Neuronal stem cell (in vitro differentiated cells): ENCODE results near the gene SORD. TPM values are rescaled to one million over a fixed set of nuclear protein-coding genes. Genes with fewer than 3 reads are reported as not detected.
A peak's percentile ranks its signal among the peaks of the same experiment; 100 is the strongest.
"Not testable (repeated sequence)": the region's sequence is repeated elsewhere in the genome, so short reads cannot be mapped to it uniquely, and the experiment has no call there.

Experiments
- DNase-seq: peaks from one replicate; pipeline ENCODE4 v3.0.0-alpha.2; 2013; ENCODE audit warnings: low spot score
- H2AFZ ChIP-seq: one replicate; pipeline ENCODE4 v1.6.1; 2013; ENCODE audit warnings: mild to moderate bottlenecking, low read length, inconsistent platforms
- H2AK5ac ChIP-seq: 2 replicates; pipeline ENCODE4 v1.6.1; 2013; ENCODE audit warnings: low read depth, mild to moderate bottlenecking, inconsistent platforms, low read length, moderate library complexity, mixed read lengths
- H2BK120ac ChIP-seq: 2 replicates; pipeline ENCODE4 v1.6.1; 2013; ENCODE audit warnings: low read depth, mild to moderate bottlenecking, inconsistent platforms, low read length, moderate library complexity, mixed read lengths
- H2BK12ac ChIP-seq: one replicate; pipeline ENCODE4 v1.6.1; 2013; ENCODE audit warnings: low read length, inconsistent platforms
- H2BK15ac ChIP-seq: 2 replicates; pipeline ENCODE4 v1.6.1; 2013; ENCODE audit warnings: mild to moderate bottlenecking, low read length, inconsistent platforms, mixed read lengths
- H2BK5ac ChIP-seq: one replicate; pipeline ENCODE4 v1.6.1; 2013; ENCODE audit warnings: inconsistent platforms, mild to moderate bottlenecking, low read length, moderate library complexity
- H3K14ac ChIP-seq: one replicate; pipeline ENCODE4 v1.6.1; 2013; ENCODE audit warnings: low read length, inconsistent platforms
- H3K18ac ChIP-seq: 2 replicates; pipeline ENCODE4 v1.6.1; 2013; ENCODE audit warnings: low read length, inconsistent platforms
- H3K23ac ChIP-seq: 2 replicates; pipeline ENCODE4 v1.6.1; 2013; ENCODE audit warnings: low read depth, mild to moderate bottlenecking, mixed read lengths, low read length, inconsistent platforms; ENCODE audit not compliant: poor library complexity
- H3K27ac ChIP-seq: replicated peaks from 3 replicates; pipeline ENCODE4 v1.5.1; 2013; ENCODE audit warnings: low read length, inconsistent platforms
- H3K27me3 ChIP-seq, 3 experiments: 2 replicates each; pipeline ENCODE4 v1.6.1; 2013; ENCODE audit warnings: low read length in 3 of 3, mild to moderate bottlenecking in 2 of 3, inconsistent platforms in 1 of 3, low read depth in 1 of 3, mixed read lengths in 1 of 3, moderate library complexity in 1 of 3; ENCODE audit not compliant: control insufficient read depth in 3 of 3, insufficient read depth in 3 of 3
- H3K36me3 ChIP-seq, 2 donors: replicated peaks in 1 of 2; 2 replicates each; pipeline ENCODE4 v1.6.1; 2013; ENCODE audit warnings: low read length in 2 of 2; ENCODE audit not compliant: control insufficient read depth in 2 of 2, insufficient read depth in 2 of 2
- H3K4ac ChIP-seq: 2 replicates; pipeline ENCODE4 v1.6.1; 2013; ENCODE audit warnings: inconsistent platforms, mild to moderate bottlenecking, low read length, moderate library complexity
- H3K4me1 ChIP-seq, 2 donors: 1 replicate in 1 of 2; 2 replicates in 1 of 2; pipeline ENCODE4 v1.6.1; 2013; ENCODE audit warnings: low read length in 2 of 2, low read depth in 1 of 2; ENCODE audit not compliant: control insufficient read depth in 2 of 2, insufficient read depth in 1 of 2
- H3K4me2 ChIP-seq: one replicate; pipeline ENCODE4 v1.6.1; 2013; ENCODE audit warnings: mild to moderate bottlenecking, low read length, inconsistent platforms; ENCODE audit not compliant: insufficient read depth, poor library complexity, severe bottlenecking
- H3K4me3 ChIP-seq, 2 donors: 2 replicates each; pipeline ENCODE4 v1.5.1; 2013; ENCODE audit warnings: low read length in 2 of 2, mild to moderate bottlenecking in 2 of 2, inconsistent platforms in 1 of 2, moderate library complexity in 1 of 2
- H3K79me1 ChIP-seq: one replicate; pipeline ENCODE4 v1.6.1; 2013; ENCODE audit warnings: low read depth, mild to moderate bottlenecking, inconsistent platforms, low read length, moderate library complexity
- H3K9ac ChIP-seq: one replicate; pipeline ENCODE4 v1.6.1; 2013; ENCODE audit warnings: mild to moderate bottlenecking, low read depth, low read length, inconsistent platforms; ENCODE audit not compliant: poor library complexity
- H3K9me3 ChIP-seq, 2 donors: replicated peaks in 1 of 2; 2 replicates each; pipeline versions ENCODE3 to v1.6.1; 2013; ENCODE audit warnings: low read length in 2 of 2, mild to moderate bottlenecking in 2 of 2, inconsistent platforms in 1 of 2, low read depth in 1 of 2, mixed read lengths in 1 of 2, moderate library complexity in 1 of 2; ENCODE audit not compliant: control insufficient read depth in 2 of 2, insufficient read depth in 1 of 2
- H4K8ac ChIP-seq: one replicate; pipeline ENCODE4 v1.6.1; 2013; ENCODE audit warnings: low read depth, mild to moderate bottlenecking, inconsistent platforms, low read length, moderate library complexity
- H4K91ac ChIP-seq: one replicate; pipeline ENCODE4 v1.6.1; 2013; ENCODE audit warnings: low read length, low read depth, mild to moderate bottlenecking, inconsistent platforms; ENCODE audit not compliant: poor library complexity
- WGBS, 2 donors: extraction: QIAGEN DNeasy Blood & Tissue Kit; methylation state at CpG; one replicate each; pipeline ENCODE4 v1.1.7; 2013; ENCODE audit warnings: missing lambda C conversion rate in 2 of 2, mixed read lengths in 1 of 2; ENCODE audit not compliant: insufficient read length in 2 of 2, insufficient replicate concordance in 1 of 2; ENCODE audit errors: extremely low coverage in 2 of 2; 5-methylcytosine and 5-hydroxymethylcytosine counted together
- polyA plus RNA-seq, 2 experiments: library from polyadenylated mRNA; stranded (reverse); fragments of 200-250 nt; gene quantifications; one replicate each; pipeline ENCODE4 v1.2.3, GENCODE V29; 2013

Gene SORD
- polyA plus RNA-seq (2013, experiment 1 of 2), result 20.0 TPM
- 19.6 TPM for polyA plus RNA-seq (2013, experiment 2 of 2)

- H3K14ac ChIP-seq, result peak within 1 kb of the TSS; percentile 99
- H3K4me3 ChIP-seq, result peak within 1 kb of the TSS; percentile 89 to 98
- peak within 1 kb of the TSS; percentile 99 for H2AFZ ChIP-seq
- H3K27me3 ChIP-seq, result peaks cover 0 to 8% (median 0%) of the 10 kb centered on the region in 3 experiments
- peak within 1 kb of the TSS; percentile 95 for H2BK15ac ChIP-seq
- peak within 1 kb of the TSS; percentile 94 for H4K91ac ChIP-seq
- peak within 1 kb of the TSS; percentile 64 for H2BK120ac ChIP-seq
- DNase-seq, result peak; percentile 93
- no peak within 1 kb of the TSS for H3K27ac ChIP-seq
- H2BK5ac ChIP-seq, result peak within 1 kb of the TSS; percentile 72
- H3K4ac ChIP-seq, result peak within 1 kb of the TSS; percentile 58
- H3K4me1 ChIP-seq, result peaks cover 5 to 10% of the 10 kb centered on the region in 2 donors
- WGBS, 2 donors, result no CpG with 5 or more reads among the region's 48 CpGs
- peak within 1 kb of the TSS; percentile 100 for H4K8ac ChIP-seq
- H3K23ac ChIP-seq, result peak within 1 kb of the TSS; percentile 97
- H3K9me3 ChIP-seq, result peaks cover 2 to 3% of the 10 kb centered on the region in 2 donors
- peak within 1 kb of the TSS; percentile 98 for H3K9ac ChIP-seq
- peak within 1 kb of the TSS; percentile 96 for H2BK12ac ChIP-seq
- H2AK5ac ChIP-seq, result peak within 1 kb of the TSS; percentile 93
- no peaks in the 10 kb centered on the region for H3K79me1 ChIP-seq
- H3K18ac ChIP-seq, result peak within 1 kb of the TSS; percentile 96
- peaks cover 2 to 10% of the 10 kb centered on the region in 2 donors for H3K36me3 ChIP-seq
- H3K4me2 ChIP-seq, result peak within 1 kb of the TSS; percentile 92
Observed at GRCh38 chr15:45022871-45023658, at the start of gene SORD. SORD (plus strand) TSS chr15:45023195; CDS start chr15:45023284, 89 bp downstream.

GRCh38 chr15:44976183-44976582, 46.8 kb upstream of the SORD start:
- not testable (repeated sequence) for H2BK5ac ChIP-seq, H3K27ac ChIP-seq, H3K18ac ChIP-seq, H3K4me2 ChIP-seq, H2BK15ac ChIP-seq, H3K4me1 ChIP-seq, H3K9ac ChIP-seq, H3K23ac ChIP-seq, H3K4ac ChIP-seq, H3K27me3 ChIP-seq, H3K9me3 ChIP-seq, DNase-seq, H3K36me3 ChIP-seq, H2BK120ac ChIP-seq, H2BK12ac ChIP-seq, H2AFZ ChIP-seq, H3K4me3 ChIP-seq, H4K8ac ChIP-seq, H4K91ac ChIP-seq, H3K79me1 ChIP-seq, H2AK5ac ChIP-seq, H3K14ac ChIP-seq
- WGBS, 2 donors, result no CpG with 5 or more reads among the region's 3 CpGs

- H3K23ac ChIP-seq, H2AFZ ChIP-seq, H3K9ac ChIP-seq, H3K18ac ChIP-seq, H3K27me3 ChIP-seq, H3K4ac ChIP-seq, H2BK120ac ChIP-seq, H3K4me3 ChIP-seq, H3K79me1 ChIP-seq, H3K36me3 ChIP-seq, H4K91ac ChIP-seq, H2BK12ac ChIP-seq, H2BK5ac ChIP-seq, H3K4me1 ChIP-seq, H3K4me2 ChIP-seq, H4K8ac ChIP-seq, H3K14ac ChIP-seq, H3K9me3 ChIP-seq, H3K27ac ChIP-seq, H2AK5ac ChIP-seq, H2BK15ac ChIP-seq, DNase-seq: not testable (repeated sequence)
- WGBS, 2 donors, result no CpG with 5 or more reads among the region's 2 CpGs
Observed at GRCh38 chr15:44977781-44978180, 45.2 kb upstream of the SORD start.

GRCh38 chr15:44979617-44980339, 43.2 kb upstream of the SORD start:
- H3K23ac ChIP-seq, H3K9me3 ChIP-seq, H2BK12ac ChIP-seq, H3K36me3 ChIP-seq, DNase-seq, H4K91ac ChIP-seq, H3K14ac ChIP-seq, H3K4me3 ChIP-seq, H3K79me1 ChIP-seq, H2AFZ ChIP-seq, H2BK120ac ChIP-seq, H2BK5ac ChIP-seq, H2AK5ac ChIP-seq, H3K27me3 ChIP-seq, H2BK15ac ChIP-seq, H3K9ac ChIP-seq, H3K4me2 ChIP-seq, H4K8ac ChIP-seq, H3K4me1 ChIP-seq, H3K18ac ChIP-seq, H3K27ac ChIP-seq, H3K4ac ChIP-seq: not testable (repeated sequence)
- WGBS, 2 donors, result no CpG with 5 or more reads among the region's 2 CpGs
